ENCODE data around the gene SHLD1. TPM values are rescaled to one million over a fixed set of nuclear protein-coding genes. Genes with fewer than 3 reads are reported as not detected.

Gene SHLD1
- total and polyA plus RNA-seq, 2 donors (not counting 1 experiment from before 2014, with no cell fraction given) = 3.3 to 4.2 TPM

GRCh38 chr20:5871459-5872410 is 121.5 kb downstream of the SHLD1 start:
- Histone ChIP-seq H3K27ac (ENCODE audit: insufficient read depth, low read length) (no peak overlapping the region), H3K9me3 (ENCODE audit: control insufficient read depth, insufficient read depth, low read depth, low read length) (no peaks in the 10 kb centered on the region), H3K4me3 (replicated peaks in 1 of 4; ENCODE audit: control extremely low read depth in 1 of 4, insufficient read depth in 1 of 4, low read depth in 3 of 4, low read length in 4 of 4) (no peak overlapping the region), H2AFZ (ENCODE audit: low read length) (no peak overlapping the region), H3K36me3 (ENCODE audit: control insufficient read depth, insufficient read depth, low read length) (no peaks in the 10 kb centered on the region), H3K4me1 (ENCODE audit: control insufficient read depth, extremely low read depth, insufficient read depth, low read length) (no peaks in the 10 kb centered on the region), H3K79me2 (ENCODE audit: control insufficient read depth, insufficient read depth, low read length) (no peaks in the 10 kb centered on the region), H3K27me3 (ENCODE audit: control insufficient read depth, insufficient read depth, low read length) (no peaks in the 10 kb centered on the region), H3K9ac (ENCODE audit: insufficient read depth, low read length) (no peak overlapping the region), H3K4me2 (ENCODE audit: extremely low read depth, insufficient read depth, low read length) (no peak overlapping the region), H4K20me1 (ENCODE audit: control insufficient read depth, extremely low read depth, insufficient read depth, low read length) (no peaks in the 10 kb centered on the region)
- TF ChIP-seq CTCF (conservative IDR thresholded peaks at IDR 0.05 in 1 of 2, IDR thresholded peaks at IDR 0.05 in 1 of 2; ENCODE audit: low read depth in 1 of 2, low read length in 2 of 2) = no peak
- no peak for TF ChIP-seq EZH2 (IDR thresholded peaks at IDR 0.05; ENCODE audit: low read length, missing control alignments)
- DNase-seq (ENCODE audit: low read depth in 2 of 2) = no peak

- Histone ChIP-seq H3K27ac (ENCODE audit: insufficient read depth, low read length) (no peak overlapping the region), H3K4me2 (ENCODE audit: extremely low read depth, insufficient read depth, low read length) (no peak overlapping the region), H3K9ac (ENCODE audit: insufficient read depth, low read length) (no peak overlapping the region), H3K4me1 (ENCODE audit: control insufficient read depth, extremely low read depth, insufficient read depth, low read length) (no peaks in the 10 kb centered on the region), H2AFZ (ENCODE audit: low read length) (no peak overlapping the region), H4K20me1 (ENCODE audit: control insufficient read depth, extremely low read depth, insufficient read depth, low read length) (no peaks in the 10 kb centered on the region), H3K79me2 (ENCODE audit: control insufficient read depth, insufficient read depth, low read length) (no peaks in the 10 kb centered on the region), H3K4me3 (replicated peaks in 1 of 4; ENCODE audit: control extremely low read depth in 1 of 4, insufficient read depth in 1 of 4, low read depth in 3 of 4, low read length in 4 of 4) (no peak overlapping the region), H3K27me3 (ENCODE audit: control insufficient read depth, insufficient read depth, low read length) (peaks cover 6% of the 10 kb centered on the region), H3K36me3 (ENCODE audit: control insufficient read depth, insufficient read depth, low read length) (no peaks in the 10 kb centered on the region), H3K9me3 (ENCODE audit: control insufficient read depth, insufficient read depth, low read depth, low read length) (no peaks in the 10 kb centered on the region)
- TF ChIP-seq EZH2 (IDR thresholded peaks at IDR 0.05; ENCODE audit: low read length, missing control alignments) (no peak), CTCF (conservative IDR thresholded peaks at IDR 0.05 in 1 of 2, IDR thresholded peaks at IDR 0.05 in 1 of 2; ENCODE audit: low read depth in 1 of 2, low read length in 2 of 2) (no peak)
- no peak for DNase-seq (ENCODE audit: low read depth in 2 of 2)
These were observed 126.9 kb downstream of the SHLD1 start for GRCh38 chr20:5877128-5877527.

GRCh38 chr20:5880326-5880725 is 130.1 kb downstream of the SHLD1 start:
- peaks cover 7% of the 10 kb centered on the region for H3K27me3 ChIP-seq (ENCODE audit: control insufficient read depth, insufficient read depth, low read length)
- H3K9ac ChIP-seq (ENCODE audit: insufficient read depth, low read length) = no peak overlapping the region

More at GRCh38 chr20:5880326-5880725, 130.1 kb downstream of the SHLD1 start:
- Histone ChIP-seq H3K4me1 (ENCODE audit: control insufficient read depth, extremely low read depth, insufficient read depth, low read length) (no peaks in the 10 kb centered on the region), H3K27ac (ENCODE audit: insufficient read depth, low read length) (no peak overlapping the region), H3K9me3 (ENCODE audit: control insufficient read depth, insufficient read depth, low read depth, low read length) (no peaks in the 10 kb centered on the region), H4K20me1 (ENCODE audit: control insufficient read depth, extremely low read depth, insufficient read depth, low read length) (no peaks in the 10 kb centered on the region), H3K79me2 (ENCODE audit: control insufficient read depth, insufficient read depth, low read length) (no peaks in the 10 kb centered on the region), H3K4me2 (ENCODE audit: extremely low read depth, insufficient read depth, low read length) (no peak overlapping the region), H2AFZ (ENCODE audit: low read length) (no peak overlapping the region), H3K4me3 (replicated peaks in 1 of 4; ENCODE audit: control extremely low read depth in 1 of 4, insufficient read depth in 1 of 4, low read depth in 3 of 4, low read length in 4 of 4) (no peak overlapping the region), H3K36me3 (ENCODE audit: control insufficient read depth, insufficient read depth, low read length) (no peaks in the 10 kb centered on the region)
- DNase-seq (ENCODE audit: low read depth in 2 of 2) = no peak
- TF ChIP-seq EZH2 (IDR thresholded peaks at IDR 0.05; ENCODE audit: low read length, missing control alignments) (no peak), CTCF (conservative IDR thresholded peaks at IDR 0.05 in 1 of 2, IDR thresholded peaks at IDR 0.05 in 1 of 2; ENCODE audit: low read depth in 1 of 2, low read length in 2 of 2) (no peak)
